H1 (cell line): ENCODE measurements around the gene PAIP2B. TPM values are rescaled to one million over a fixed set of nuclear protein-coding genes. Genes with fewer than 3 reads are reported as not detected.

ENCODE experiments used
- CTCF ChIA-PET: fragments of 300-600 bp; sonication (Branson Sonifier 250); formaldehyde crosslinking; loops from one replicate; lab custom pipeline; 2021; ENCODE audit not compliant: partially characterized antibody; lab: Charles Lee
- POLR2A ChIA-PET: fragments of 300-600 bp; sonication (Branson Sonifier 250); formaldehyde crosslinking; loops from one replicate; lab custom pipeline; 2021; ENCODE audit warnings: inconsistent platforms; ENCODE audit not compliant: partially characterized antibody; lab: Charles Lee
- DNase-seq, 2 experiments: peaks; one replicate each; pipeline versions ENCODE4 v3.0.0 to v3.0.0-alpha.2; 2010 to 2022; ENCODE audit warnings: low spot score in 2 of 2, low read depth in 1 of 2, mixed read lengths in 1 of 2
- FAIRE-seq: peaks from 2 replicates; lab custom pipeline; 2011; peaks lifted over from hg19 to GRCh38; lab: Jason Lieb, UNC
- H2AFZ ChIP-seq: 2 replicates; pipeline ENCODE4 v1.8.1; 2012; ENCODE audit warnings: low read length, inconsistent platforms
- H2AK5ac ChIP-seq: 2 replicates; pipeline ENCODE4 v1.6.1; 2013; ENCODE audit warnings: low read depth, low read length
- H2BK120ac ChIP-seq: replicated peaks from 2 replicates; pipeline ENCODE3; 2013; ENCODE audit warnings: low read depth, low read length, inconsistent platforms
- H2BK12ac ChIP-seq: 2 replicates; pipeline ENCODE4 v1.6.1; 2013; ENCODE audit warnings: low read depth, low read length
- H2BK15ac ChIP-seq: 2 replicates; pipeline ENCODE4 v1.6.1; 2013; ENCODE audit warnings: low read length
- H2BK20ac ChIP-seq: 2 replicates; pipeline ENCODE4 v1.6.1; 2013; ENCODE audit warnings: low read length
- H2BK5ac ChIP-seq: 2 replicates; pipeline ENCODE4 v1.6.1; 2013; ENCODE audit warnings: low read depth, low read length
- H3K14ac ChIP-seq: 2 replicates; pipeline ENCODE4 v1.6.1; 2013; ENCODE audit warnings: inconsistent platforms; ENCODE audit not compliant: insufficient read length
- H3K18ac ChIP-seq: 2 replicates; pipeline ENCODE4 v1.6.1; 2013; ENCODE audit warnings: low read length; ENCODE audit errors: extremely low read depth
- H3K23ac ChIP-seq: 2 replicates; pipeline ENCODE4 v1.6.1; 2013; ENCODE audit warnings: inconsistent platforms; ENCODE audit not compliant: insufficient read length
- H3K23me2 ChIP-seq: 2 replicates; pipeline ENCODE4 v1.6.1; 2013; ENCODE audit warnings: low read depth, low read length
- H3K27ac ChIP-seq: 2 replicates; pipeline ENCODE4 v1.6.1; 2011; ENCODE audit warnings: low read depth, low read length, inconsistent platforms
- H3K27me3 ChIP-seq, 4 experiments: replicated peaks in 1 of 4; 1 replicate in 1 of 4; 2 replicates in 3 of 4; pipeline versions ENCODE4 v1.6.1 to v1.8.1; 2011 to 2013; ENCODE audit warnings: low read length in 3 of 4, mild to moderate bottlenecking in 3 of 4, inconsistent platforms in 2 of 4, mixed read lengths in 2 of 4, moderate library complexity in 1 of 4; ENCODE audit not compliant: control insufficient read depth in 3 of 4, insufficient read depth in 3 of 4; ENCODE audit errors: extremely low read depth in 1 of 4
- H3K36me3 ChIP-seq, 4 experiments: 2 replicates each; pipeline versions ENCODE4 v1.6.1 to v1.8.1; 2011 to 2013; ENCODE audit warnings: mild to moderate bottlenecking in 4 of 4, low read length in 3 of 4, moderate library complexity in 2 of 4, control low read depth in 1 of 4, inconsistent platforms in 1 of 4; ENCODE audit not compliant: insufficient read depth in 4 of 4, control insufficient read depth in 2 of 4
- H3K4ac ChIP-seq: replicated peaks from 2 replicates; pipeline ENCODE3; 2013; ENCODE audit warnings: low read length, low read depth, mixed read lengths, inconsistent platforms; ENCODE audit not compliant: insufficient read length
- H3K4me1 ChIP-seq, 4 experiments: replicated peaks in 1 of 4; 1 replicate in 1 of 4; 2 replicates in 3 of 4; pipeline versions ENCODE4 v1.6.1 to v1.8.1; 2011 to 2013; ENCODE audit warnings: low read length in 3 of 4, inconsistent platforms in 2 of 4, mixed read lengths in 1 of 4; ENCODE audit not compliant: insufficient read depth in 4 of 4, control insufficient read depth in 3 of 4
- H3K4me2 ChIP-seq, 2 experiments: 2 replicates each; pipeline versions ENCODE4 v1.6.1 to v1.8.1; 2011 to 2013; ENCODE audit warnings: low read depth in 2 of 2, low read length in 2 of 2, control low read depth in 1 of 2, inconsistent platforms in 1 of 2, mild to moderate bottlenecking in 1 of 2; ENCODE audit not compliant: insufficient read depth in 1 of 2
- H3K4me3 ChIP-seq, 4 experiments: fragments of 200-600, 300-600 bp in 1 of 4; sonication (generic), shearing (Covaris generic), sonication (Bioruptor Twin) in 1 of 4; 2 replicates each; pipeline versions ENCODE4 v1.5.1 to v1.8.1; 2011 to 2016; ENCODE audit warnings: low read length in 4 of 4, low read depth in 3 of 4, control low read depth in 2 of 4, inconsistent platforms in 2 of 4, mild to moderate bottlenecking in 2 of 4, mixed read lengths in 1 of 4, moderate library complexity in 1 of 4; ENCODE audit not compliant: insufficient read depth in 2 of 4; ENCODE audit errors: extremely low read depth in 1 of 4
- H3K56ac ChIP-seq: replicated peaks from 2 replicates; pipeline ENCODE3; 2013; ENCODE audit warnings: low read depth, mild to moderate bottlenecking, mixed read lengths, low read length, inconsistent platforms; ENCODE audit not compliant: insufficient read length
- H3K79me1 ChIP-seq: 2 replicates; pipeline ENCODE4 v1.6.1; 2013; ENCODE audit warnings: low read depth, low read length, control low read depth
- H3K79me2 ChIP-seq, 2 experiments: 2 replicates each; pipeline versions ENCODE4 v1.6.1 to v1.8.1; 2012 to 2013; ENCODE audit warnings: low read length in 2 of 2, mild to moderate bottlenecking in 2 of 2, inconsistent platforms in 1 of 2; ENCODE audit not compliant: insufficient read depth in 2 of 2, control insufficient read depth in 1 of 2
- H3K9ac ChIP-seq, 4 experiments: replicated peaks in 1 of 4; 1 replicate in 1 of 4; 2 replicates in 3 of 4; pipeline versions ENCODE4 v1.6.1 to v1.8.1; 2011 to 2013; ENCODE audit warnings: low read depth in 3 of 4, low read length in 3 of 4, control low read depth in 2 of 4, mild to moderate bottlenecking in 2 of 4, moderate library complexity in 2 of 4, inconsistent platforms in 1 of 4; ENCODE audit errors: extremely low read depth in 1 of 4
- H3K9me3 ChIP-seq, 2 experiments: 2 replicates each; pipeline versions ENCODE4 v1.6.1 to v1.8.1; 2012 to 2013; ENCODE audit warnings: mild to moderate bottlenecking in 2 of 2, moderate library complexity in 2 of 2, control low read depth in 1 of 2, inconsistent platforms in 1 of 2, low read depth in 1 of 2, low read length in 1 of 2, mixed read lengths in 1 of 2; ENCODE audit not compliant: insufficient read depth in 2 of 2
- H4K20me1 ChIP-seq, 2 experiments: replicated peaks in 1 of 2; 2 replicates each; pipeline versions ENCODE3 to v1.8.1; 2011 to 2013; ENCODE audit warnings: inconsistent platforms in 2 of 2, low read length in 2 of 2, mild to moderate bottlenecking in 1 of 2; ENCODE audit not compliant: insufficient read depth in 2 of 2, control insufficient read depth in 1 of 2
- H4K5ac ChIP-seq: 2 replicates; pipeline ENCODE4 v1.6.1; 2013; ENCODE audit warnings: low read length, low read depth, mixed read lengths, inconsistent platforms; ENCODE audit not compliant: insufficient read length
- H4K8ac ChIP-seq: 2 replicates; pipeline ENCODE4 v1.8.0; 2013; ENCODE audit warnings: mild to moderate bottlenecking, moderate library complexity, low read length, inconsistent platforms; ENCODE audit not compliant: insufficient read depth; ENCODE audit errors: extremely low read depth
- H4K91ac ChIP-seq: replicated peaks from 2 replicates; pipeline ENCODE3; 2013; ENCODE audit warnings: low read length, mixed read lengths, inconsistent platforms; ENCODE audit not compliant: insufficient read length
- CBX5 ChIP-seq: fragments of 300-800, 300-1000 bp; sonication (generic); IDR thresholded peaks from 2 replicates; pipeline ENCODE4 v1.7.1; 2016; ENCODE audit warnings: antibody characterized with exemption, low read length, low read depth
- CTBP2 ChIP-seq: IDR thresholded peaks from 2 replicates; pipeline ENCODE4 v1.7.0; 2011; ENCODE audit warnings: borderline replicate concordance, mild to moderate bottlenecking, moderate library complexity, mixed read lengths, low read length; ENCODE audit not compliant: insufficient read depth, insufficient read length
- EP300 ChIP-seq, 2 experiments: IDR thresholded peaks; 1 replicate in 1 of 2; 2 replicates in 1 of 2; pipeline ENCODE4 v1.6.1; 2011 to 2012; ENCODE audit warnings: low read depth in 2 of 2, low read length in 2 of 2, mild to moderate bottlenecking in 2 of 2, borderline replicate concordance in 1 of 2, inconsistent platforms in 1 of 2, moderate library complexity in 1 of 2
- KDM1A ChIP-seq: fragments of 200-600, 300-600 bp; sonication (generic); IDR thresholded peaks from 2 replicates; pipeline ENCODE4 v1.7.1; 2016; ENCODE audit warnings: mild to moderate bottlenecking, low read length, borderline replicate concordance
- RNF2 ChIP-seq: fragments of 200-900, 300-1000 bp; sonication (generic); IDR thresholded peaks from 2 replicates; pipeline ENCODE4 v1.7.1; 2016; ENCODE audit warnings: borderline replicate concordance, low read depth, mild to moderate bottlenecking, antibody characterized with exemption, low read length; ENCODE audit not compliant: poor library complexity, severe bottlenecking; ENCODE audit errors: missing control alignments
- SIRT6 ChIP-seq: IDR thresholded peaks from one replicate; pipeline ENCODE4 v1.7.1; 2012; ENCODE audit warnings: low read length, inconsistent platforms
- SP4 ChIP-seq: IDR thresholded peaks from 2 replicates; pipeline ENCODE4 v1.6.1; 2012; ENCODE audit warnings: low read length, inconsistent platforms
- WGBS, 2 experiments: shearing (Covaris generic) in 1 of 2; methylation state at CpG; one replicate each; pipeline versions ENCODE4 v1.1.6 to v1.1.7; 2013 to 2015; ENCODE audit warnings: low lambda C conversion rate in 2 of 2, mixed read lengths in 2 of 2, inconsistent platforms in 1 of 2, low coverage in 1 of 2, missing lambda C conversion rate in 1 of 2; ENCODE audit not compliant: insufficient replicate concordance in 2 of 2, insufficient coverage in 1 of 2, insufficient read length in 1 of 2; ENCODE audit errors: extremely low coverage in 1 of 2, missing lambda C conversion rate in 1 of 2; 5-methylcytosine and 5-hydroxymethylcytosine counted together
- polyA plus RNA-seq, 7 experiments: library from polyadenylated mRNA; depleted of rRNA in 3 of 7; stranded (reverse) in 5 of 7; unstranded in 2 of 7; fragments of >200 nt in 5 of 7; fragments of 200-250 nt in 2 of 7; gene quantifications; 1 replicate in 5 of 7; 2 replicates in 1 of 7; 4 replicates in 1 of 7; pipeline versions ENCODE4 v1.2.1 to v1.2.3, GENCODE V29; 2011 to 2013; ENCODE audit warnings: missing spikeins in 2 of 7, mixed read lengths in 2 of 7
- total RNA-seq: library from RNA; stranded (reverse); fragmentation: NEBNext Ultra II Directional; extraction: Animal tissue kit (Norgen Biotek cat#: 25700); gene quantifications from 2 replicates; pipeline ENCODE4 v1.2.1, GENCODE V29; 2021

The PAIP2B gene
- total and polyA plus RNA-seq, 2 of the 8 experiments (the other 6 are each of a cell fraction or from before 2014, with no cell fraction given), result 8.4 to 31.3 TPM

- no peak overlapping the region for H3K4ac ChIP-seq
- H2BK120ac ChIP-seq, result no peak overlapping the region
- no peak overlapping the region for H2AFZ ChIP-seq
- H3K23ac ChIP-seq, result no peak overlapping the region
- H3K23me2 ChIP-seq, result no peaks in the 10 kb centered on the region
- H3K14ac ChIP-seq, result no peak overlapping the region
- H2BK5ac ChIP-seq, result no peak overlapping the region
- peaks cover 0 to 2% of the 10 kb centered on the region in 2 experiments for H4K20me1 ChIP-seq
- no peaks in the 10 kb centered on the region for H3K36me3 ChIP-seq
- H3K4me2 ChIP-seq, result no peak overlapping the region
- no peaks in the 10 kb centered on the region for H3K9me3 ChIP-seq
- H3K56ac ChIP-seq, result no peak overlapping the region
- no peak for FAIRE-seq
- no peak overlapping the region for H2AK5ac ChIP-seq
- CTCF ChIA-PET, result interaction anchor here (0.6 to 1.5 kb wide), 3 partner anchors 25 to 1232 kb away, joined by 3 to 4 read pairs (median 4); no protein-coding TSS in a partner anchor
- H4K8ac ChIP-seq, result no peak overlapping the region
- no peak overlapping the region for H3K27ac ChIP-seq
- H3K18ac ChIP-seq, result no peak overlapping the region
- peaks cover 0 to 4% of the 10 kb centered on the region in 2 experiments; a peak in 1 of 4 replicates for H3K79me2 ChIP-seq
- H3K79me1 ChIP-seq, result no peaks in the 10 kb centered on the region
- no peak overlapping the region for H4K91ac ChIP-seq
- POLR2A ChIA-PET, result no interaction called here
- no peak for DNase-seq
- no peak overlapping the region for H2BK20ac ChIP-seq
- TF ChIP-seq SIRT6 (no peak), SP4 (no peak), RNF2 (no peak), CTBP2 (no peak), KDM1A (no peak), EP300 (IDR thresholded peaks at IDR 0.05; ENCODE audit: borderline replicate concordance in 1 of 2, low read depth in 2 of 2, low read length in 2 of 2) (no peak), CBX5 (no peak)
- no peak overlapping the region for H2BK15ac ChIP-seq
- no peaks in the 10 kb centered on the region for H3K4me1 ChIP-seq
- no peak overlapping the region for H3K4me3 ChIP-seq
- 67% methylated on average over 1 of the region's 1 CpG; no CpG with 5 or more reads in 1 of the 2 experiments for WGBS, 2 experiments
- no peak overlapping the region for H2BK12ac ChIP-seq
- no peak overlapping the region for H3K9ac ChIP-seq
- H4K5ac ChIP-seq, result no peak overlapping the region
- no peaks in the 10 kb centered on the region for H3K27me3 ChIP-seq
Observed at GRCh38 chr2:71216501-71216900, 10.4 kb downstream of the PAIP2B start.
